K562 (cell line): ENCODE data around the gene EPHB2. TPM values are rescaled to one million over a fixed set of nuclear protein-coding genes. Genes with fewer than 3 reads are reported as not detected.

Source experiments
- ATAC-seq: fragments of 200-7000 bp; cut with Tn5 transposase; 3 replicates; pipeline ENCODE4 v1.9.1; 2020; ENCODE audit warnings: moderate library complexity
- BruUV-seq: library from RNA; stranded (reverse); fragments of 400-500 nt; replicated peaks from 2 replicates; lab custom pipeline; 2021; lab: Mats Ljungman, UMichigan
- CTCF ChIA-PET: fragments of 300-600 bp; formaldehyde crosslinking; extraction: SDS; loops from one replicate; lab custom pipeline; 2021; ENCODE audit warnings: low intra/inter-chr PET ratio; lab: Yijun Ruan, JAX
- POLR2A ChIA-PET: fragments of 300-600, 350-650 bp; sonication (Branson Sonifier 250); formaldehyde crosslinking; extraction: SDS; loops from one replicate; lab custom pipeline; 2021; ENCODE audit warnings: antibody characterized with exemption, inconsistent platforms; lab: Yijun Ruan, JAX
- DNase-seq, 4 experiments: peaks; one replicate each; pipeline versions ENCODE4 v3.0.0 to v3.0.0-alpha.2; 2011 to 2018; ENCODE audit warnings: low spot score in 3 of 4, mixed read lengths in 3 of 4; ENCODE audit errors: extremely low read depth in 1 of 4
- FAIRE-seq: peaks from 2 replicates; lab custom pipeline; 2011; peaks lifted over from hg19 to GRCh38; lab: Jason Lieb, UNC
- H2AFZ ChIP-seq: 2 replicates; pipeline ENCODE4 v1.6.0; 2011; ENCODE audit warnings: low read depth, low read length, control low read depth, inconsistent platforms
- H3K27ac ChIP-seq: fragments of 200-600 bp; 3 replicates; pipeline ENCODE4 v1.8.0; 2011; ENCODE audit warnings: low read depth, mild to moderate bottlenecking, control low read depth, inconsistent platforms, low read length, moderate library complexity, mixed read lengths; ENCODE audit errors: extremely low read depth
- H3K27me3 ChIP-seq, 2 experiments: fragments of 300-600 bp in 1 of 2; 2 replicates in 1 of 2; 3 replicates in 1 of 2; pipeline versions ENCODE4 v1.6.0 to v1.8.0; 2011; ENCODE audit warnings: inconsistent platforms in 2 of 2, low read length in 2 of 2, mild to moderate bottlenecking in 1 of 2, mixed read lengths in 1 of 2, moderate library complexity in 1 of 2; ENCODE audit not compliant: control insufficient read depth in 2 of 2, insufficient read depth in 2 of 2
- H3K36me3 ChIP-seq: fragments of 300-600 bp; 3 replicates; pipeline ENCODE4 v1.8.0; 2011; ENCODE audit warnings: mild to moderate bottlenecking, low read length, inconsistent platforms; ENCODE audit not compliant: control insufficient read depth, insufficient read depth
- H3K4me1 ChIP-seq, 2 experiments: fragments of 200-600 bp in 1 of 2; replicated peaks in 1 of 2; 2 replicates in 1 of 2; 3 replicates in 1 of 2; pipeline versions ENCODE4 v1.5.1 to v1.8.0; 2011; ENCODE audit warnings: inconsistent platforms in 2 of 2, low read length in 2 of 2, mild to moderate bottlenecking in 1 of 2, mixed read lengths in 1 of 2, moderate library complexity in 1 of 2; ENCODE audit not compliant: control insufficient read depth in 2 of 2, insufficient read depth in 2 of 2
- H3K4me2 ChIP-seq: 2 replicates; pipeline ENCODE4 v1.6.1; 2011; ENCODE audit warnings: low read length, control low read depth, inconsistent platforms, mixed read lengths; ENCODE audit not compliant: insufficient read depth
- H3K4me3 ChIP-seq: fragments of 200-600 bp; sonication (generic), shearing (Covaris generic); 2 replicates; pipeline ENCODE4 v1.5.1; 2016; ENCODE audit warnings: control low read depth, inconsistent platforms
- H3K79me2 ChIP-seq: fragments of 200-600 bp; 3 replicates; pipeline ENCODE4 v1.8.0; 2011; ENCODE audit warnings: low read length, inconsistent platforms; ENCODE audit not compliant: control insufficient read depth, insufficient read depth
- H3K9ac ChIP-seq, 2 experiments: 2 replicates each; pipeline versions ENCODE4 v1.6.0 to v1.6.1; 2011; ENCODE audit warnings: low read depth in 2 of 2, low read length in 2 of 2, control low read depth in 1 of 2, inconsistent platforms in 1 of 2, mild to moderate bottlenecking in 1 of 2, mixed read lengths in 1 of 2; ENCODE audit not compliant: insufficient read depth in 1 of 2
- H3K9me1 ChIP-seq: one replicate; pipeline ENCODE4 v1.6.0; 2011; ENCODE audit warnings: inconsistent platforms, mild to moderate bottlenecking, low read length, moderate library complexity; ENCODE audit not compliant: control insufficient read depth, insufficient read depth
- H3K9me3 ChIP-seq: replicated peaks from 2 replicates; pipeline ENCODE4 v1.5.1; 2011; ENCODE audit warnings: low read depth, low read length, inconsistent platforms; ENCODE audit not compliant: control insufficient read depth, insufficient read depth
- H4K20me1 ChIP-seq: replicated peaks from 2 replicates; pipeline ENCODE4 v1.6.1; 2011; ENCODE audit warnings: low read length, inconsistent platforms, mixed read lengths; ENCODE audit not compliant: control insufficient read depth, insufficient read depth
- ARHGAP35 ChIP-seq: fragments of 450-650 bp; IDR thresholded peaks from 2 replicates; pipeline ENCODE4 v1.6.1; 2018; ENCODE audit not compliant: partially characterized antibody
- ATF7 ChIP-seq: fragments of 450-650 bp; IDR thresholded peaks from 2 replicates; pipeline ENCODE4 v1.7.1; 2014; ENCODE audit warnings: mild to moderate bottlenecking, moderate library complexity
- BRCA1 ChIP-seq, 2 experiments: fragments of 450-650 bp in 1 of 2; sonication (generic) in 1 of 2; formaldehyde crosslinking in 1 of 2; IDR thresholded peaks; 2 replicates each; pipeline versions ENCODE4 v1.5.0 to v1.6.1; 2017 to 2020; ENCODE audit warnings: mild to moderate bottlenecking in 1 of 2, missing genetic modification reagents in 1 of 2
- CREB3L1 ChIP-seq: fragments of 450-650 bp; IDR thresholded peaks from 2 replicates; pipeline ENCODE4 v1.6.1; 2014; ENCODE audit warnings: low read depth, mild to moderate bottlenecking, moderate library complexity, borderline replicate concordance
- E2F3 ChIP-seq: fragments of 250-450 bp; sonication (Bioruptor Pico); IDR thresholded peaks from 2 replicates; pipeline ENCODE4 v1.4.0; 2020; ENCODE audit warnings: mild to moderate bottlenecking
- ESRRB ChIP-seq: fragments of 250-450 bp; sonication (Bioruptor Pico); IDR thresholded peaks from 2 replicates; pipeline ENCODE4 v1.5.0; 2020; ENCODE audit warnings: mild to moderate bottlenecking, moderate library complexity, borderline replicate concordance
- GABPA ChIP-seq: fragments of 200-800 bp; sonication (Bioruptor generic); conservative IDR thresholded peaks from 2 replicates; pipeline ENCODE4 v1.6.1; 2016; ENCODE audit warnings: low read depth, missing genetic modification characterization, missing compliant biosample characterization
- GABPB2 ChIP-seq: fragments of 250-450 bp; sonication (Bioruptor Pico); conservative IDR thresholded peaks from 2 replicates; pipeline ENCODE4 v1.5.1; 2021; ENCODE audit warnings: mild to moderate bottlenecking
- KDM5B ChIP-seq: fragments of 200-600 bp; sonication (generic); IDR thresholded peaks from 2 replicates; pipeline ENCODE4 v1.6.1; 2012; ENCODE audit warnings: low read depth, mild to moderate bottlenecking, moderate library complexity, low read length, control low read depth, inconsistent platforms; ENCODE audit not compliant: insufficient replicate concordance
- PATZ1 ChIP-seq: fragments of 250-450 bp; sonication (Bioruptor Pico); IDR thresholded peaks from 2 replicates; pipeline ENCODE4 v1.5.0; 2020; ENCODE audit warnings: mild to moderate bottlenecking, borderline replicate concordance
- SP1 ChIP-seq: sonication (generic); formaldehyde crosslinking; IDR thresholded peaks from 2 replicates; pipeline ENCODE4 v1.8.1; 2022; ENCODE audit warnings: mild to moderate bottlenecking, missing genetic modification reagents
- SP2 ChIP-seq: IDR thresholded peaks from 2 replicates; pipeline ENCODE4 v1.6.1; 2011; ENCODE audit warnings: mild to moderate bottlenecking, low read depth, low read length, moderate library complexity; ENCODE audit not compliant: poor library complexity, severe bottlenecking; ENCODE audit errors: extremely low read depth
- XRCC5 ChIP-seq: fragments of 200-400 bp; formaldehyde crosslinking; IDR thresholded peaks from 2 replicates; pipeline ENCODE4 v1.6.1; 2017; ENCODE audit warnings: low read depth, mild to moderate bottlenecking, low read length
- ZHX1 ChIP-seq: fragments of 150-350 bp; conservative IDR thresholded peaks from 2 replicates; pipeline ENCODE4 v1.6.1; 2014; ENCODE audit warnings: low read length
- ZNF224 ChIP-seq: sonication (generic); formaldehyde crosslinking; IDR thresholded peaks from 2 replicates; pipeline ENCODE4 v1.8.0; 2022; ENCODE audit warnings: mild to moderate bottlenecking, missing genetic modification reagents
- ZNF436 ChIP-seq: fragments of 250-450, 450-650 bp; sonication (Bioruptor Pico); formaldehyde crosslinking; IDR thresholded peaks from 2 replicates; pipeline ENCODE4 v1.7.0; 2020; ENCODE audit warnings: mild to moderate bottlenecking
- WGBS: fragments of 100-300 bp; shearing (Covaris generic); methylation state at CpG from one replicate; pipeline ENCODE4 v1.1.6; 2016; ENCODE audit warnings: low coverage, mixed read lengths; ENCODE audit not compliant: insufficient coverage; ENCODE audit errors: missing lambda C conversion rate; 5-methylcytosine and 5-hydroxymethylcytosine counted together
- in situ Hi-C: fragments of 300-500 bp; cut with MboI; formaldehyde crosslinking; loops from 4 replicates; pipeline ENCODE4 v1.15.0; 2018; ENCODE audit warnings: inconsistent platforms, mixed read lengths
- intact Hi-C: fragments of 100-400 bp; cut with micrococcal nuclease; formaldehyde crosslinking; loops from 2 replicates; pipeline ENCODE4 v1.14.2; 2022
- polyA plus RNA-seq, 8 experiments: library from polyadenylated mRNA; depleted of rRNA in 4 of 8; stranded (reverse) in 5 of 8; unstranded in 3 of 8; fragments of >200 nt; fragmentation: Nextera tagmentation in 2 of 8; fragmentation: Illumina TruSeq in 1 of 8; extraction: Ambion mirVana in 2 of 8; extraction: Trizol in 1 of 8; gene quantifications; 2 replicates each; pipeline versions ENCODE4 v1.2.1 to v1.2.3, GENCODE V29; 2011 to 2014; ENCODE audit warnings: inconsistent platforms in 1 of 8, missing spikeins in 1 of 8
- total RNA-seq, 7 experiments: library from RNA; depleted of rRNA in 6 of 7; stranded (reverse); fragments of >200 nt in 6 of 7; fragmentation: Illumina TruSeq in 2 of 7; extraction: Trizol in 2 of 7; gene quantifications; 2 replicates each; pipeline versions ENCODE4 v1.2.1 to v1.2.3, GENCODE V29; 2011 to 2021; ENCODE audit warnings: low replicate concordance in 1 of 7

The EPHB2 gene
- total and polyA plus RNA-seq, 9 of the 15 experiments (the other 6 are each of a cell fraction or from before 2014, with no cell fraction given), result not detected

GRCh38 chr1:22760455-22760854 lies 49.8 kb downstream of the EPHB2 start:
- H3K79me2 ChIP-seq, result no peaks in the 10 kb centered on the region
- intact Hi-C loops, result no loop called here
- no peak for TF ChIP-seq GABPB2 (CRISPR knock-in tag)
- no peak for TF ChIP-seq PATZ1
- TF ChIP-seq ZHX1, result no peak
- no peak for TF ChIP-seq XRCC5
- no peak for TF ChIP-seq ZNF224 (CRISPR knock-in tag)
- no peak for TF ChIP-seq E2F3
- TF ChIP-seq ATF7, result no peak
- TF ChIP-seq ARHGAP35, result no peak
- TF ChIP-seq ESRRB (CRISPR knock-in tag), result no peak
- TF ChIP-seq SP1 (CRISPR knock-in tag), result no peak
- no peak for TF ChIP-seq GABPA
- no peak for TF ChIP-seq BRCA1 (IDR thresholded peaks at IDR 0.05)
- no peak for TF ChIP-seq BRCA1 (CRISPR knock-in tag; IDR thresholded peaks at IDR 0.05)
- TF ChIP-seq SP2, result no peak
- no peak for TF ChIP-seq CREB3L1
- no peak for TF ChIP-seq ZNF436 (CRISPR knock-in tag)
- TF ChIP-seq KDM5B, result no peak

More at GRCh38 chr1:22760455-22760854, 49.8 kb downstream of the EPHB2 start:
- ATAC-seq (no peak), DNase-seq (no peak), FAIRE-seq (no peak)
- no peaks in the 10 kb centered on the region for H3K9me3 ChIP-seq
- H3K4me2 ChIP-seq, result no peak overlapping the region
- H3K4me3 ChIP-seq, result no peak overlapping the region
- in situ Hi-C loops, result no loop called here
- peaks cover 7% of the 10 kb centered on the region; the same call in 1 of the 2 replicates for H4K20me1 ChIP-seq
- no peaks in the 10 kb centered on the region for H3K9me1 ChIP-seq
- no peak overlapping the region; a peak in 1 of 4 replicates for H3K9ac ChIP-seq
- peaks cover 0 to 8% of the 10 kb centered on the region in 2 experiments; a peak in 2 of 5 replicates for H3K4me1 ChIP-seq
- WGBS, result 4% methylated on average over 4 of the region's 4 CpGs
- no peak overlapping the region for H2AFZ ChIP-seq
- no TSS peak for BruUV-seq
- POLR2A ChIA-PET, result interaction anchor here (0.6 to 2.4 kb wide), 3 partner anchors 12 to 1441 kb away, joined by 3 to 10 read pairs (median 4); no protein-coding TSS in a partner anchor
- H3K27ac ChIP-seq, result no peak overlapping the region
- CTCF ChIA-PET, result no interaction called here
- H3K36me3 ChIP-seq, result no peaks in the 10 kb centered on the region
- H3K27me3 ChIP-seq, result peaks cover 11 to 61% of the 10 kb centered on the region in 2 experiments; a peak in 4 of 5 replicates
